Measurements from ENCODE around the gene STXBP2.

The STXBP2 gene

DNA sequence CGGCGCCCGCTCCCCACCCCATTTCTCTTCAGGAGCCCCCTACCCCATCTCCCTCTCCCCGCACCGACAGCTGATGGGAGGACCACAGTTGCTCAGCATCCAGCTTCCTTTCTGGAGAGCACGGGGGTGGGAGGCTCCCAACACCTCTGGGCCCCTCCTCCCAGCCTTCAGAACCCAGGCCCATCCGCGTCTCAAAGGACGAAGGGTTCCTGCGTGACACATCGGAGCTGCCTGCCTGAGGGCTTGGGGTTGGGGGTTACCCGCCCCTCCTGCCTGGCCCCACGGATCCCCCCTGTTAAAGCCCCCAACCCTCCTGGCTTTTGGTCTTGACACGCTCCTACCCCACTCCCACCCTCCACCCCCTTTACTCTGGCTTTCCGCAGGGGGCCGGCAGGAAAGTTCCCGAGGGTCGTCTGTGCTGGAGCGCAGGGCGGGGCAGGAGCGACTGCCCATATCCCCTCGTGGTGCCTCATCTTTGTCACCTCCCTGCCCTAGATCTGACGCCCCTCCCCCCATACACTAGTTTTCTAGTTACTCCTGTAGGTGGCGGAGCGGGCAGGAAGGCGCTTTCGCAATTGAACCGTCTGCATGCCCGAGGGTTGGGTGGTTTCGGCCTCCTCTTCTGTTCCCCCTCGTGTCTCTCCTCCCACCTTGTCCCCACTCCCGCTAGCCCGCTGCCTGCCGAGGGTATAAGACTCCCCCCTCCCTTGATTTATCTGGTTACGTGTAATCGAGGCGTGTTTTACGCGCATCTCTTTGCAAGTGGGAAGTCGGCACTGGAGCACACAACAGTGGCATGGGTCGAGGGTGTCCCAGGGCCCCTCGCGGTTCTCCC lies 44.6 kb downstream of the STXBP2 start:
- peak; percentile 89 to 95 (median 94) for DNase-seq

- peak in 1 of 3 donors; percentile 23 for DNase-seq
These were observed 45.4 kb downstream of the STXBP2 start for GRCh38 chr19:7682175-7682855.

GRCh38 chr19:7685546-7686445 lies 48.9 kb downstream of the STXBP2 start:
- no peak for DNase-seq

GRCh38 chr19:7687177-7687576 lies 50.3 kb downstream of the STXBP2 start:
- DNase-seq = no peak

GRCh38 chr19:7689165-7689564 lies 52.3 kb downstream of the STXBP2 start:
- DNase-seq = no peak

GRCh38 chr19:7690779-7691258 lies 53.9 kb downstream of the STXBP2 start:
- DNase-seq = no peak

DNA sequence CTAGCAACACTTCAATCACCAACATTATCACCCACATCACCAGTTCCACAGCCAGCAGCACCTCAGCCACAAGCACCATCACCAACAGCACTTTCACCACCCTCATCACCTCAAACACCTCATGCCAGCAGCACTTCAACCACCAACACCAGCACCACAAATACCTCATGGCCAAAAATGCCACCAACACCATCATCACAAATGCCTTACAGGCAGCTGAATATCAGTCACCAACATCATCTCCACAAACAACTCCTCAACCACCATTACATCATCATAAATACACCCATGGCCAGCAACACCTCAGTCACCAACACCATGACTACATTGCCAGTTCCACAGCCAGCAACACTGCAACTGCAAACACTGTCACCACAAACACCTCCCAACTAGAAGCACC lies 54.6 kb downstream of the STXBP2 start:
- no peak for DNase-seq

DNA sequence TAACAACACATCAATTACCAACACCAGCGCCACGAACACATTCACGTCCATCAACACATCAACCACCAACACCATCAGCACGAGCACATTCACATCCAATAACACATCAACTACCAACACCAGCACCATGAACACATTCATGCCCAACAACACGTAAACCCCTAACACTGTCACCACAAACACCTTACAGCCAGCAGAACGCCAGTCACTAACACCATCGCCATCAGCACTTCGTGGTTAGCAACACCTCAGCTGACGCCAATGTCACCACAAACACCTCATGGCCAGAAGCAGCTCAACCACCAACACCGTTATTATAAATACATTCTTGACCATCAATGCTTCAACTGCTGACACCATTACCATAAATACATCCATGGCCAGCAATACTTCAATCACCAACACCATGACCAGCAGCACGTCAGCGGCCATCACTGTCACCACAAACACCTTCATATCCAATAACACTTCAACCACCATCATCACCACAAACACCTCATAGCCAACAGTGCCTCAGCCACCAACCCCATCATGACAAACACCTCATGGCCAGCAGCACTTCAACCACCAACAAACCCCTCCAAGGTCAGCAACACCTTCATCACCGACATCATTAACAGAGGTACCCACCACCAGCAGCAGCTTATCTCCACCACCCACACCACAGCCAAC lies 55.6 kb downstream of the STXBP2 start:
- DNase-seq = no peak

DNA sequence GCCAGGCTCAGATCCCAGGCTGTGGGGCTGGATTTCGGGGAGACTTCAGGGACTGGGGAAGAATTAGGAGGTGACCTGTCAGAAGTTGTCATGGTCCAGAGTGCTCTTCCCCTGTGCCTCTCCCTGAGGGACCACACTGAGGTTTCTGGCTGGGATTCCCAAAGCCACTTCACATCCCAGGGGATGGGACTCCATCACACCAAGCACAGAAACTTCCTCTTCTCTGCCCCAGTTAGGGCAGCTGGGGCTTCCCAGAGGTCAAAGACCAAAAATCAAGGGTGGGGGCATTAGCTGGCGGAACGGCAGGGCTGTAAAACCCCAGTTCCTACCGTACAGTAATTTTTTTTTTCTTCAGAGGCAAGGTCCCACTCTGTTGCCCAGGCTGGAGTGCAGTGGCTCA lies 57.6 kb downstream of the STXBP2 start:
- peak; percentile 46 to 66 (median 63) for DNase-seq

Measured in suppressor macrophage treated with lipopolysaccharide for 1 hour (primary cell).